Kidney epithelial cell (primary cell): Measurements from ENCODE around the gene PRLHR. TPM values are rescaled to one million over a fixed set of nuclear protein-coding genes. Genes with fewer than 3 reads are reported as not detected.
A peak's percentile ranks its signal among the peaks of the same experiment; 100 is the strongest.

Experiments used
- DNase-seq: peaks from one replicate; pipeline ENCODE4 v3.0.0-alpha.2; 2010; ENCODE audit warnings: low read depth
- H3K27me3 ChIP-seq: 2 replicates; pipeline ENCODE4 v1.6.0; 2011; ENCODE audit warnings: low read length; ENCODE audit not compliant: control insufficient read depth, insufficient read depth
- H3K36me3 ChIP-seq: 2 replicates; pipeline ENCODE4 v1.5.1; 2011; ENCODE audit warnings: low read length; ENCODE audit not compliant: control insufficient read depth, insufficient read depth
- H3K4me3 ChIP-seq: 2 replicates; pipeline ENCODE4 v1.5.1; 2011; ENCODE audit warnings: low read depth, mild to moderate bottlenecking, control low read depth, low read length
- CTCF ChIP-seq: IDR thresholded peaks from 2 replicates; pipeline ENCODE4 v1.5.1; 2011; ENCODE audit warnings: mild to moderate bottlenecking, moderate library complexity, low read length, control low read depth, inconsistent platforms; ENCODE audit not compliant: insufficient read depth, poor library complexity, severe bottlenecking
- total RNA-seq: library from RNA; depleted of rRNA; stranded (reverse); fragments of >200 nt; gene quantifications from 2 replicates; pipeline ENCODE4 v1.2.3, GENCODE V29; 2015

PRLHR gene
- total RNA-seq, 1 donor from 2014 or later: not detected

GRCh38 chr10:118569241-118569881 is 26.1 kb downstream of the PRLHR start:
- no peak overlapping the region for H3K4me3 ChIP-seq

GRCh38 chr10:118568327-118568848 is 27.1 kb downstream of the PRLHR start:
- TF ChIP-seq CTCF: peak; percentile 58
- H3K36me3 ChIP-seq: no peaks in the 10 kb centered on the region
- H3K27me3 ChIP-seq: peaks cover 8% of the 10 kb centered on the region
- H3K4me3 ChIP-seq: no peak overlapping the region
- DNase-seq: no peak

More at GRCh38 chr10:118569241-118569881, 26.1 kb downstream of the PRLHR start:
- H3K27me3 ChIP-seq: peaks cover 8% of the 10 kb centered on the region
- H3K36me3 ChIP-seq: no peaks in the 10 kb centered on the region
- no peak for DNase-seq
- TF ChIP-seq CTCF: no peak

GRCh38 chr10:118567701-118568248 is 27.7 kb downstream of the PRLHR start:
- Histone ChIP-seq H3K4me3 (no peak overlapping the region), H3K36me3 (no peaks in the 10 kb centered on the region), H3K27me3 (peaks cover 10% of the 10 kb centered on the region)
- no peak for TF ChIP-seq CTCF
- DNase-seq: no peak

- no peaks in the 10 kb centered on the region for H3K36me3 ChIP-seq
- H3K4me3 ChIP-seq: no peak overlapping the region
- H3K27me3 ChIP-seq: peaks cover 10% of the 10 kb centered on the region
- DNase-seq: no peak
- no peak for TF ChIP-seq CTCF
Observed at GRCh38 chr10:118566911-118567310, 28.5 kb downstream of the PRLHR start.

- Histone ChIP-seq H3K36me3 (no peaks in the 10 kb centered on the region), H3K4me3 (no peak overlapping the region), H3K27me3 (peaks cover 10% of the 10 kb centered on the region)
- no peak for DNase-seq
- TF ChIP-seq CTCF: no peak
Observed at GRCh38 chr10:118565301-118566075, 30.0 kb downstream of the PRLHR start.
